Measurements from ENCODE around the gene VAC14. TPM values are rescaled to one million over a fixed set of nuclear protein-coding genes. Genes with fewer than 3 reads are reported as not detected.

VAC14 gene
- total RNA-seq, 1 donor from 2014 or later, result 21.7 TPM

DNA sequence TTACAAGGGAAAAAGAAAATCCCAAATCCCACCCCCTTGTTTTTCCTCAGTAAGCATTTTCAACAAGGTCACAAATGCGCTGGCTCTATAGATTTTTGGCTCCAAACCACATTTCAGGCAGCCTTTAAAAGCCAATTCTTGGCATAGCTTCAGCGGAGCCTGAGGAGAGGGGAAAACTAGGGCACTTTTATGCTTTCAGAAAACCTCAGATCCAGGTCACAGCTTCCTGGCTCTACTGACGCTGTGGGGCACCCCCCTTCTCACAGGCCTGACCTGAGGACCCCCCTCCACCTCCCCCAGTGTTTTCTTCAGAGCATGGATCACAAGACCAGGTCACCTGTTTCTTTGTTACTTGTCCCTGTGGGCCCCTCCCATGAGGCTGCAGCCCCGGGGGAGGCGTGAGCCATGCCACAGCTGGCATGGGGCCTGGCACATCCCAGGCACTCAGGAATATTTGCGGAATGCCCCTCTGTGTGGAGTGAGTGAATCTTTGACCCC is 85.0 kb downstream of the VAC14 start:
- intact Hi-C loops (cut with DNase I), result no loop called here
- DNase-seq (ENCODE audit: missing footprints) (no peak), ATAC-seq (no peak)

DNA sequence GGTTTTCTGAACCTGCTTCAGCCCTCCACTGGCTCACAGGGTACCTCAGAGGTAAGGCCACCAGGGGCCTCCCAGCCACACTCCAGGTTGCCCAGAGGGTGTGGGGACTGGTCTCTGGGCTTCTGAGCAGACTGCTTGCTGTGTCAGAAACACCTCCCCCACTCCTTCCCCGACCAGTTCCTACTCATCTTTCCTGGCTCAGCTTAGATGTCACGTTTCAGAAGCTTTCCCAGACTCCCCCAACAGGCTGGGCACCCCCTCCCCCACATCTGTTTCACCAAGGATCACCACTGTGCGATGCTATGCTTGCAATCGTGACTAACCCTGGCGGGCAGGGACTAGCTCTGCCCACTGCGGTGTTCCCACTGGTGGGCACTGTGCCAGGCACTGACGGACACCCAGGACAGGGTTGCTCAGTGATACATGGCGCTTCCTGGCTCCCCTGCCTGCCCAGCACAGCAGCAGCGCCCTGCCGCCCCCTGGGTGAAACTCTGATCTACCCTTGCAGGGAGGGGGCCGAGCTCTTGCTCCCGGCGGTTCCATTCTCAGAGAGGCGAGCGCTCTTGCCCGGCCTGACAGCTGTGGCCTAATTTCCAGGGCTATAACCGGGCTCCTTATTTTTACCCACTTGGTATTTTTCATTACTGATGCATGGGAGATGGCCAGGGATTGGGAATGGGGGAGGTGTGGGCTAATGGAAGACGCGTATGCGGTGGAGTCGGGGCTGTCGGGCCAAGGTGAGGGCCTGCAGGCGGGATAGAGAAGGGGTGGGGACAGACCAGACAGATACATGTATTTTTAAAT is 85.7 kb downstream of the VAC14 start:
- intact Hi-C loops (cut with DNase I), result no loop called here
- ATAC-seq, result peak; percentile 81
- DNase-seq (ENCODE audit: missing footprints), result peak; percentile 83

- ATAC-seq, result no peak
Observed at GRCh38 chr16:70714581-70715054, 86.3 kb downstream of the VAC14 start.

GRCh38 chr16:70713824-70714223 is 87.1 kb downstream of the VAC14 start:
- intact Hi-C loops (cut with DNase I), result no loop called here
- ATAC-seq (no peak), DNase-seq (ENCODE audit: missing footprints) (no peak)

More at GRCh38 chr16:70714581-70715054, 86.3 kb downstream of the VAC14 start:
- no peak for DNase-seq (ENCODE audit: missing footprints)
- intact Hi-C loops (cut with DNase I), result no loop called here

DNA sequence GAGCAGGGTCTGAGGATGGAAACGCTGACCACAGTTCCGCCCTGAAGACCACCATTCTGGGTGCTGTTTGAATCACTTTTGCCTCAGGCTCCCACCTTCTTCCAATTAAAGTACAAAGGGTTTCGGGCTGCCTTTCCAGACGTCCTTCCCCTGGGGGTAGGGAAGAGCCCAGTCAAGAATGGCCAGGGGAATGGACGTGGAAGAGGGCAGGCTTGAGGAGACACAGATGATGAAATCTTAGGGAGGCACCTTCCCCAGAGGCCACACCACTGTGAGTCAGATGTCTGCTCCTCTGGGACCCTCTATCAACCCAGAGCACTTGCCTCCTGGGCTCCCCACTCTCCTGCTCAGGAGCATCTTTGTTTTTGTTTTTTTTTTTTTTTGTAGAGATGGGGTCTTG is 87.6 kb downstream of the VAC14 start:
- ATAC-seq (no peak), DNase-seq (ENCODE audit: missing footprints) (no peak)
- intact Hi-C loops (cut with DNase I), result no loop called here

GRCh38 chr16:70712942-70713341 is 88.0 kb downstream of the VAC14 start:
- DNase-seq (ENCODE audit: missing footprints), result no peak
- ATAC-seq, result no peak
- intact Hi-C loops (cut with DNase I), result no loop called here

- ATAC-seq, result no peak
- intact Hi-C loops (cut with DNase I), result no loop called here
- DNase-seq (ENCODE audit: missing footprints), result no peak
Observed at GRCh38 chr16:70712359-70712758, 88.6 kb downstream of the VAC14 start.

- ATAC-seq (no peak), DNase-seq (ENCODE audit: missing footprints) (no peak)
- intact Hi-C loops (cut with DNase I), result no loop called here
Observed at GRCh38 chr16:70711211-70712031, 89.5 kb downstream of the VAC14 start.

DNA sequence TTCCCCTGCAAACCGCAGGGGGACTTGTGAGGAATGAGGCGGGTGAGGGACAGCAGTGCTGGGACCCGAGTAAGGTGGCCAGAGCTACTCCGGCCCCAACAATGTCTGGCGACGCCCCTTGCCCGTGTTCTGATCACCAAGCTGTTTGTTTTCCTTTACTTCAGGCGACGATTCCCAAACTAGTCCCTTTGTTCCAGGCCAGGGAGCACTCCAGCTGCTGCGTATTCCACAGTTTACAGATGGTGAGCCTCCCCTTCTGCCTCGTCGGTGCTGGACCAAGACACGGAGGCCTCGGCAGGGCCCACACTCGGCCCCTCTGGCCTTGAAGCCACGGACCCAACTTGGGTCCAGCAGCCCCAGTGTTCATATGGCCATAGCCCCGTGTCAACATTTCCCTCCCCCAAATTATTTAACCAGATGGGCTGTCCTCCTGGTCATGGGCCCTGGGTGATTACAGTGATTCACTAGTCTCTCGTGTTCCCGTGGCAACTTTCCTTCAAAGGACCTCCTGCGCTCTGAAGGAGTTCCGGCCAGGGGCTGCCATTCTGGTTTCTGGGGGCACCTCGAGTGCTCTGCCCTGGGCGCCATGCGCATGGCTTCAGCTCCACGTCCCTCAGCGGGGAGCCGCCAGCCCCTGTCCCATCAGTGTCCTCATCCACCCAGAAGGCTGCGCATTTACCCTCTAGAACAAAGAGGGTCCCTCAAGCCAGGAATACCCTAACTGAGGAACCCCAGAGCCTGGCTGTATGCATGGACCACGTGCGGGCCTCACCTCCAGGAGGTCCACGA is 90.3 kb downstream of the VAC14 start:
- intact Hi-C loops (cut with DNase I), result no loop called here
- ATAC-seq (no peak), DNase-seq (ENCODE audit: missing footprints) (no peak)

DNA sequence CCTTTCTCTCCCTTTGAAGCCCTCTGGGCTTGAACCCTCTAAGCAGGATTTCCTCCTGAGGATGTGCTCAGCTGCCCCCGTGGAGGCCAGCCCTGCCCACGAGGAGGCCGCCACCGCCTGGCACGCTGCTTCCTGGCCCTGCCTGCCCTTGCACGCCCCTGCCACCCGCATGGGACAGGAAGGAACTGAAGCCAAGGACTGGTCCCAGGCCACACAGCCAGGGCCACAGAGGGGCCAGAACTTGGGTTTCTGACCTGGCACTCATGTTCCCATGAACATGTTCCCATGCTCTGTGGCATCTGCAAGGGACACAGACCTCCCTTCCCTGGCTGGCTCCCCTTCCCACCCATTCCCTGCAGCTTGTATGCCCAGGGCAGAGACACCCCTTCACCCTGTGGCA is 91.0 kb downstream of the VAC14 start:
- no peak for DNase-seq (ENCODE audit: missing footprints)
- no peak for ATAC-seq
- intact Hi-C loops (cut with DNase I), result no loop called here

GRCh38 chr16:70709457-70709856 is 91.5 kb downstream of the VAC14 start:
- DNase-seq (ENCODE audit: missing footprints) (no peak), ATAC-seq (no peak)
- intact Hi-C loops (cut with DNase I), result no loop called here

DNA sequence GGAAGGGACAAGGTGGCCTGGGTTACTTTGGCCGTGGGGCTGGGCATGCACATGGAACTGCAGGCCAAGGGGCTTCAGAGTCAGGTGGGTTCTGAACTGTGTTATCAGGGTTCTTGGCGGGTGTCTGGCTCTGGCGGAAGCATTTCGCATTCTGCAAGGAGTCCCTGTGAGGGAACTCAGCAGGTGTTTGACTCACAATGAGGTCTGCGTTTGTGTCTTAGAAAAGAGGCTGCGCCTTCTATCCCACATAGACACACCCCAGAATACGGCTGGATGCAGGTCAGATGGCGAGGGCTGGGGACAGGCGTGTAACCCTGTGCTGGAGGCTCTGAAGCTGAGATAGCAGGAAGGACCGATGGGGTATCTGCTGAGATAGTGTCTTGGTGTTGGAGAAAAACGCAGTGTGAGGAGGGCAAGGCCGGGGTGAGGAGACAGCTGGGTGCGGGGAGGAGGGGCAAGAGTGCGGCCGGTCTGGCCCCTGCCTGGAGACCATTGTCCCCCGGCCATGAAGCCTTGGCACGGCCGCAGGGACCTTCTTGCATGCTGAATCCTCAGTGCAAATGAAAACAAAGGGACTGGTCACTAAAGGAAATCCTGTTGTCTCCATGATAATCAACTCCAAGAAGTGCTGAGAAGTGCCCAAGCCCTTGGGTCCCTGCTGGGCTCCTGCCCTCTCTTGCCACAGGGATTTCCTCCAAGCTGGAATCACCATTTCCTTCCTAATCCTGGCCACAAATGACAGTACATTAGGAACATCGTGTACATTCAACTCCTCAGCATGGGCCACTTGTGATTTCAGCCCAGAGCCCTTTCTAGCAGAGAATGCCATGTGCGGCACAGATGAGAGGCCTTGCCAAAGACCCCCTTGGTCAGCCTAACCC is 92.4 kb downstream of the VAC14 start:
- intact Hi-C loops (cut with DNase I), result no loop called here
- DNase-seq (ENCODE audit: missing footprints) (no peak), ATAC-seq (no peak)

DNA sequence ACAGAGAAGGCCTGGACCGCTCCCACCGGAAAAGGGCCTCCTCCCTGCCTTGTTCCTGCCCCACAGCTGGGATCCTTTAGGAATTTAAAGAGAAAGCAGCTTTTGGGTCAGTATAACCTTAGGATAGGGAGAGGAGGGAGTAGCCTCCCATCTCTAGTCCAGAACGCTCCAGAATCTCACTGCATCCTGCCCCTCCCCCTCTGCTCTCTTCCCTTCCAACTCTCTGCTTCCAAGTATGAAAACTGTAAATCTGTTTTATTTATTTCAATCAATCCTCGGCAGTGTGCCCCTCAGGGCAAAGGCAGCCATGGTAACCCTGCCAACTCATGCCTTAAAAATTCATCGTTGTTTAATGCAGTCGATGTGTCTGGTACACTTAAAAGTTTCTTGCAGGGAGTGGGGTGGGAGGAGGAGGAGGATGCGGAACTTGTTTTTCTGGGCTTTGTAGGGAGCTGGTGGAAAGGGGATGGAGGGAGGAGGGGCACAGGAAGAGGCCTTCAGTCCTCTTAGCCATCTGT is 94.0 kb downstream of the VAC14 start:
- ATAC-seq (peak; percentile 21), DNase-seq (ENCODE audit: missing footprints) (no peak)
- intact Hi-C loops (cut with DNase I), result no loop called here

DNA sequence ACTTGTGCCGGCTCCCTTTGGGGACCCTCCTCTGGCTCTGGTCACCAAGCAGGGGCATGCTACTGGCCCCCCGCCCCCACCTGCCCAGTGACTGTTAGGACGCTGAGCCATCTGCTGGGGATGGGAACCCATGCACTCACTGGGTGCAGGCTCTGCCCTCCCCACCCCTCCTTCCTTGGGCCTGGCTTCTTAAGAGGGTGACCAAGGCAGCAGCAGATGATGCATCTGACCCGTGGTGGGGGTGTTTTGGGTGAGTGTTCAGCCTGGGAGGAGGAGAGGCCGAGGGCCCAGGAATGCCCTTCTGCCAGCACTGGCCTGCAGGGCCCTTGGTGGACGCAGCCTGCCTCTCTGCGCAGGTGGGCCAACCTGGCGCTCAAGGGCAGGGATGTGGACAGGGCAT is 95.9 kb downstream of the VAC14 start:
- intact Hi-C loops (cut with DNase I), result no loop called here
- no peak for DNase-seq (ENCODE audit: missing footprints)
- ATAC-seq, result no peak

- intact Hi-C loops (cut with DNase I), result no loop called here
- DNase-seq (ENCODE audit: missing footprints) (no peak), ATAC-seq (no peak)
Observed at GRCh38 chr16:70704586-70704985, 96.4 kb downstream of the VAC14 start.

DNA sequence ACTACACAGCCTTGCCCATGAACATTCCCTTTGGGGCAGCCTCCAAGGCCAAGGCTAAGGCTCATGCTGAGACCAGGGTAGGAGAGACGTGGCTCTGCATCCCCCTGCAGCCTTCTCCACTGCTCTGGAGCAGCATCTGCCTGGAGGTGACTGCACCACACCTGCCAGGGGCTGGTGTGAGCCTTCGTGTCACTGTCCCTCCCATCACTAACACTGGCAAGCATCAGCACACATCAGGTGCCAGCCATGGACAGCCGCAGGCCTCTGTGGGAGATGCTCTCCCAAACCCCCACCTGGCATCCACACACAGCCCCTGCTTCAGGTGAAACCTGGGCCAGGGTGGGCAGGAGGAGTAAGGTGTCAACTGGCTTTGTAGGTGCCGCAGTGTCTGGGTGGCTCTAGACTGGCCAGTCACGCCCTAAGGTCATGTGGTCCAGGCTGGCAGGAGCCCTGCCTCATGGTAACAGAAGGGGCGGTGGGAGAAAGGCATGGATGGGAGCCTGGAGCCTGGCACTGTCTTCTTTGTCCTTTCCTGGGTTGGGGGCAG is 97.0 kb downstream of the VAC14 start:
- intact Hi-C loops (cut with DNase I), result no loop called here
- no peak for DNase-seq (ENCODE audit: missing footprints)
- ATAC-seq, result no peak

DNA sequence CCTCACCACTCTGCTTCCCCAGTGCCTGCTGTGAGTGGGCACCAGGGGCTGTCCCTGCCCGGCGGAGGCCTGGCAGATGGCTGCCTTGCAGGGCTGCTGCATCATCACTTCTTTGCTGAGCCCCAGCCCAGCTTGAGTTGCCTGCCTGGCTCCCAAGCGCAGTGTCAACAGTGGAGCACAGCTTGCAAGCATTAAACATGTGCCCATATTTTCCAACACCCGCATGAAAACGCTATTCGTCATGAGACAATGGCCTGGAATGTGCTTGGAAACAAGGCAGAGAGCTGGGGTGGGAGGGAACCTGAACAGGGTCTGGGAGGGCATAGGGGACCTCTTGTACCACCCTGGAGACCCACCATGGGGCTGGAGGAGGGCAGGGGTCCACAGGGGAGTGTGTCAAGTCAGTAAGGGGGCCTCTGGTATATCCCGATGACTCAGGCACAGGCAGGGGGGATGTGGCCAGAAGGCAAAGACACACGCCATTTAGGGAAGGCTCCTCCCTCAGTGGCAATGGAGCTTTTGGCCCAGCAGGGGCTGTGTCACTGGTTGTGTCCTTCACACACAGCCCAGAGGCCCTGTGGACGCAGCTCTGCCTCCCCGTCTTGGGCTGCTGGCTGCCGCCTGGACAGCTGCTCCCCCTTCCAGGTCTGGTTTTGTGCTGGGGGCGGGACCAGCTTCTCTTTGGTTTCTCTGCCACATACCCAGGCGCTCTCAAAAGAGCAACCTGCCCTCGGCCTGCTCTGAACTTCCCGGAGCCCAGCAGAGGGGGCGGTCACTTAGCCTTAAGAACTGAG is 97.7 kb downstream of the VAC14 start:
- DNase-seq (ENCODE audit: missing footprints), result no peak
- peak; percentile 49 for ATAC-seq
- intact Hi-C loops (cut with DNase I), result no loop called here

Measured in Right ventricle myocardium inferior (tissue), 1 donor.